HepG2 (cell line): Measurements from ENCODE around the gene CATSPERE. TPM values are rescaled to one million over a fixed set of nuclear protein-coding genes. Genes with fewer than 3 reads are reported as not detected.

ENCODE experiments used
- AGO1 ChIP-seq: fragments of 200-400 bp; formaldehyde crosslinking; IDR thresholded peaks from 2 replicates; pipeline ENCODE4 v1.6.1; 2017; ENCODE audit warnings: mild to moderate bottlenecking, low read depth, low read length, moderate library complexity; ENCODE audit not compliant: poor library complexity, severe bottlenecking
- BCLAF1 ChIP-seq: fragments of 450-650 bp; IDR thresholded peaks from 2 replicates; pipeline ENCODE4 v1.6.1; 2017; ENCODE audit warnings: mild to moderate bottlenecking
- DDIT3 ChIP-seq: sonication (generic); formaldehyde crosslinking; IDR thresholded peaks from 2 replicates; pipeline ENCODE4 v1.4.0; 2020; ENCODE audit warnings: mild to moderate bottlenecking, missing genetic modification reagents
- GPBP1L1 ChIP-seq: sonication (generic); formaldehyde crosslinking; IDR thresholded peaks from 2 replicates; pipeline ENCODE4 v1.5.0; 2020; ENCODE audit warnings: mild to moderate bottlenecking, missing genetic modification reagents
- GRHL1 ChIP-seq: sonication (generic); formaldehyde crosslinking; conservative IDR thresholded peaks from 2 replicates; pipeline ENCODE4 v1.8.0; 2022; ENCODE audit warnings: missing genetic modification reagents
- HMGXB3 ChIP-seq: sonication (generic); formaldehyde crosslinking; IDR thresholded peaks from 2 replicates; pipeline ENCODE4 v1.4.0; 2020; ENCODE audit warnings: missing genetic modification reagents, borderline replicate concordance
- JARID2 ChIP-seq: sonication (generic); formaldehyde crosslinking; IDR thresholded peaks from 2 replicates; pipeline ENCODE4 v1.8.1; 2023; ENCODE audit warnings: missing genetic modification reagents, inconsistent platforms; ENCODE audit not compliant: insufficient replicate concordance
- RARA ChIP-seq: IDR thresholded peaks from 2 replicates; pipeline ENCODE4 v1.6.1; 2016; ENCODE audit warnings: missing genetic modification reagents, missing compliant biosample characterization
- RXRB ChIP-seq: IDR thresholded peaks from 2 replicates; pipeline ENCODE4 v1.6.1; 2016; ENCODE audit warnings: borderline replicate concordance, missing genetic modification reagents, missing compliant biosample characterization
- STAT6 ChIP-seq: sonication (generic); formaldehyde crosslinking; IDR thresholded peaks from 2 replicates; pipeline ENCODE4 v1.4.0; 2020; ENCODE audit warnings: missing genetic modification reagents, mild to moderate bottlenecking, borderline replicate concordance
- U2AF2 ChIP-seq: fragments of 200-400 bp; formaldehyde crosslinking; IDR thresholded peaks from 2 replicates; pipeline ENCODE4 v1.6.1; 2017; ENCODE audit warnings: low read depth, mild to moderate bottlenecking, low read length
- ZBTB1 ChIP-seq: sonication (generic); formaldehyde crosslinking; IDR thresholded peaks from 2 replicates; pipeline ENCODE4 v1.4.0; 2020; ENCODE audit warnings: missing genetic modification reagents, borderline replicate concordance
- ZBTB20 ChIP-seq: sonication (generic); formaldehyde crosslinking; IDR thresholded peaks from 2 replicates; pipeline ENCODE4 v1.8.1; 2023; ENCODE audit warnings: missing genetic modification reagents, low read depth, mild to moderate bottlenecking, borderline replicate concordance
- ZNF230 ChIP-seq: sonication (generic); formaldehyde crosslinking; IDR thresholded peaks from 2 replicates; pipeline ENCODE4 v1.4.0; 2020; ENCODE audit warnings: mild to moderate bottlenecking, missing genetic modification reagents
- ZNF546 ChIP-seq: sonication (generic); formaldehyde crosslinking; conservative IDR thresholded peaks from 2 replicates; pipeline ENCODE4 v1.8.1; 2023; ENCODE audit warnings: mild to moderate bottlenecking, missing genetic modification reagents
- polyA plus RNA-seq, 8 experiments: library from polyadenylated mRNA; depleted of rRNA in 3 of 8; stranded (reverse) in 7 of 8; unstranded in 1 of 8; fragments of >200 nt; fragmentation: Illumina TruSeq in 4 of 8; extraction: Trizol in 4 of 8; gene quantifications; 2 replicates each; pipeline versions ENCODE4 v1.2.1 to v1.2.3, GENCODE V29; 2011 to 2016; ENCODE audit warnings: low read depth in 4 of 8, missing spikeins in 1 of 8, mixed read lengths in 1 of 8; ENCODE audit not compliant: insufficient read depth in 1 of 8
- total RNA-seq, 5 experiments: library from RNA; depleted of rRNA; stranded (reverse); fragments of >200 nt; fragmentation: Illumina TruSeq; extraction: Trizol; gene quantifications; 2 replicates each; pipeline ENCODE4 v1.2.3, GENCODE V29; 2016; ENCODE audit warnings: low read depth in 1 of 5

Gene CATSPERE
- total and polyA plus RNA-seq, 2 of the 13 experiments (the other 11 are each of a cell fraction or from before 2014, with no cell fraction given), result 0.34 to 0.51 TPM

- no peak for TF ChIP-seq GRHL1
- TF ChIP-seq U2AF2, result no peak
- no peak for TF ChIP-seq GPBP1L1 (CRISPR knock-in tag)
- no peak; the same call in 1 of the 2 replicates for TF ChIP-seq HMGXB3 (CRISPR knock-in tag)
- no peak for TF ChIP-seq ZBTB1 (CRISPR knock-in tag)
- no peak; the same call in 1 of the 2 replicates for TF ChIP-seq ZNF230
- TF ChIP-seq ZNF546 (CRISPR knock-in tag), result no peak
- peak; percentile 23; the same call in 1 of the 2 replicates for TF ChIP-seq RARA (CRISPR knock-in tag)
- 0 out of 2 replicates have a peak, but pooled peaks have one; percentile 8 for TF ChIP-seq RXRB (CRISPR knock-in tag)
- no peak for TF ChIP-seq JARID2 (CRISPR knock-in tag)
- peak; percentile 32; the same call in 1 of the 2 replicates for TF ChIP-seq ZBTB20
- no peak for TF ChIP-seq BCLAF1
- TF ChIP-seq DDIT3, result no peak
- no peak for TF ChIP-seq STAT6
- no peak for TF ChIP-seq AGO1
These were observed 9.5 kb upstream of the CATSPERE start, which contains the start of gene ADSS2 (continued) for GRCh38 chr1:244451539-244451950.
